H9 (cell line): ENCODE measurements around the gene GGT6. TPM values are rescaled to one million over a fixed set of nuclear protein-coding genes. Genes with fewer than 3 reads are reported as not detected.
A peak's percentile ranks its signal among the peaks of the same experiment; 100 is the strongest.

ENCODE experiments used
- DNase-seq: peaks from one replicate; pipeline ENCODE4 v3.0.0-alpha.2; 2017
- H2AFZ ChIP-seq: one replicate; pipeline ENCODE4 v1.6.1; 2013; ENCODE audit warnings: mild to moderate bottlenecking, low read length, control low read depth, moderate library complexity
- H2AK5ac ChIP-seq: 2 replicates; pipeline ENCODE4 v1.6.1; 2013; ENCODE audit warnings: low read length, control low read depth, mixed read lengths; ENCODE audit not compliant: insufficient read length
- H2BK120ac ChIP-seq: one replicate; pipeline ENCODE4 v1.6.1; 2013; ENCODE audit warnings: low read depth, mild to moderate bottlenecking, low read length, control low read depth, inconsistent platforms; ENCODE audit not compliant: poor library complexity, severe bottlenecking
- H2BK12ac ChIP-seq: 2 replicates; pipeline ENCODE4 v1.6.1; 2013; ENCODE audit warnings: low read length, control low read depth, mixed read lengths, low read depth; ENCODE audit not compliant: insufficient read length
- H2BK15ac ChIP-seq: 2 replicates; pipeline ENCODE4 v1.6.1; 2013; ENCODE audit warnings: low read depth, low read length, control low read depth
- H2BK20ac ChIP-seq: one replicate; pipeline ENCODE4 v1.6.1; 2013; ENCODE audit warnings: low read depth, mild to moderate bottlenecking, low read length, control low read depth, inconsistent platforms; ENCODE audit not compliant: poor library complexity, severe bottlenecking
- H2BK5ac ChIP-seq: 2 replicates; pipeline ENCODE4 v1.6.1; 2013; ENCODE audit warnings: low read length, control low read depth, mixed read lengths; ENCODE audit not compliant: insufficient read length
- H3K14ac ChIP-seq: 2 replicates; pipeline ENCODE4 v1.6.1; 2013; ENCODE audit warnings: low read length, control low read depth; ENCODE audit not compliant: insufficient read depth
- H3K18ac ChIP-seq: 2 replicates; pipeline ENCODE4 v1.6.1; 2013; ENCODE audit warnings: low read depth, mild to moderate bottlenecking, mixed read lengths, low read length, control low read depth; ENCODE audit not compliant: insufficient read length
- H3K23ac ChIP-seq: 2 replicates; pipeline ENCODE4 v1.6.1; 2013; ENCODE audit warnings: low read length, control low read depth, mixed read lengths, low read depth; ENCODE audit not compliant: insufficient read length
- H3K23me2 ChIP-seq: 2 replicates; pipeline ENCODE4 v1.6.1; 2013; ENCODE audit warnings: low read depth, mild to moderate bottlenecking, mixed read lengths, low read length, control low read depth; ENCODE audit not compliant: insufficient read length, poor library complexity, severe bottlenecking
- H3K27ac ChIP-seq: 2 replicates; pipeline ENCODE4 v1.5.1; 2013; ENCODE audit warnings: low read length, control low read depth, mixed read lengths, low read depth; ENCODE audit not compliant: insufficient read length
- H3K27me3 ChIP-seq: 2 replicates; pipeline ENCODE4 v1.6.1; 2013; ENCODE audit warnings: low read length, control low read depth, inconsistent platforms; ENCODE audit not compliant: insufficient read depth
- H3K4ac ChIP-seq: 2 replicates; pipeline ENCODE4 v1.6.1; 2013; ENCODE audit warnings: low read depth, mild to moderate bottlenecking, control low read depth, inconsistent platforms, low read length, moderate library complexity
- H3K4me1 ChIP-seq: 2 replicates; pipeline ENCODE4 v1.6.1; 2013; ENCODE audit warnings: low read length, control low read depth, inconsistent platforms; ENCODE audit not compliant: insufficient read depth
- H3K4me2 ChIP-seq: 2 replicates; pipeline ENCODE4 v1.6.1; 2013; ENCODE audit warnings: low read length, control low read depth, mixed read lengths; ENCODE audit not compliant: insufficient read length, insufficient read depth
- H3K56ac ChIP-seq: 2 replicates; pipeline ENCODE4 v1.6.1; 2013; ENCODE audit warnings: low read depth, mild to moderate bottlenecking, mixed read lengths, low read length, control low read depth; ENCODE audit not compliant: insufficient read length
- H3K79me1 ChIP-seq: 2 replicates; pipeline ENCODE4 v1.6.1; 2013; ENCODE audit warnings: low read depth, mild to moderate bottlenecking, moderate library complexity, low read length, control low read depth, inconsistent platforms; ENCODE audit not compliant: insufficient read depth, poor library complexity, severe bottlenecking
- H3K79me2 ChIP-seq: 2 replicates; pipeline ENCODE4 v1.6.1; 2013; ENCODE audit warnings: low read length, control low read depth, inconsistent platforms; ENCODE audit not compliant: insufficient read depth
- H3K9ac ChIP-seq: 2 replicates; pipeline ENCODE4 v1.6.1; 2013; ENCODE audit warnings: low read length, control low read depth, mixed read lengths; ENCODE audit not compliant: insufficient read length; ENCODE audit errors: extremely low read depth
- H3K9me3 ChIP-seq: one replicate; pipeline ENCODE4 v1.6.1; 2013; ENCODE audit warnings: low read depth, low read length, inconsistent platforms; ENCODE audit not compliant: control insufficient read depth
- H3T11ph ChIP-seq: one replicate; pipeline ENCODE4 v1.6.1; 2013; ENCODE audit warnings: mild to moderate bottlenecking, low read length, control low read depth, inconsistent platforms
- H4K20me1 ChIP-seq: one replicate; pipeline ENCODE4 v1.6.1; 2013; ENCODE audit not compliant: control insufficient read depth, insufficient read length, insufficient read depth
- H4K5ac ChIP-seq: 2 replicates; pipeline ENCODE4 v1.6.1; 2013; ENCODE audit warnings: low read depth, mild to moderate bottlenecking, mixed read lengths, low read length, control low read depth; ENCODE audit not compliant: insufficient read length
- H4K8ac ChIP-seq: replicated peaks from 2 replicates; pipeline ENCODE4 v1.6.1; 2013; ENCODE audit warnings: low read length, control low read depth, mixed read lengths, low read depth; ENCODE audit not compliant: insufficient read length
- H4K91ac ChIP-seq: 2 replicates; pipeline ENCODE4 v1.6.1; 2013; ENCODE audit warnings: low read depth, mild to moderate bottlenecking, moderate library complexity, mixed read lengths, low read length, control low read depth; ENCODE audit not compliant: insufficient read length
- H3K27ac Mint-ChIP-seq, 3 experiments: 2 replicates in 2 of 3; 3 replicates in 1 of 3; pipeline ENCODE4 v1.8.0; 2020 to 2021; ENCODE audit warnings: mixed read lengths in 3 of 3, mild to moderate bottlenecking in 1 of 3, moderate library complexity in 1 of 3
- H3K27me3 Mint-ChIP-seq: 2 replicates; pipeline ENCODE4 v1.8.0; 2021; ENCODE audit warnings: low read depth, mild to moderate bottlenecking, moderate library complexity, mixed read lengths
- H3K36me3 Mint-ChIP-seq, 3 experiments: 2 replicates in 2 of 3; 3 replicates in 1 of 3; pipeline ENCODE4 v1.8.0; 2020 to 2021; ENCODE audit warnings: low read depth in 3 of 3, mixed read lengths in 3 of 3; ENCODE audit not compliant: insufficient read depth in 1 of 3
- H3K4me1 Mint-ChIP-seq, 2 experiments: 2 replicates each; pipeline ENCODE4 v1.8.0; 2020; ENCODE audit warnings: mixed read lengths in 2 of 2
- H3K4me3 Mint-ChIP-seq, 2 experiments: 2 replicates in 1 of 2; 3 replicates in 1 of 2; pipeline ENCODE4 v1.8.0; 2020 to 2021; ENCODE audit warnings: mild to moderate bottlenecking in 2 of 2, mixed read lengths in 2 of 2, moderate library complexity in 1 of 2
- H3K9me3 Mint-ChIP-seq, 2 experiments: 2 replicates in 1 of 2; 3 replicates in 1 of 2; pipeline ENCODE4 v1.8.0; 2020; ENCODE audit warnings: mild to moderate bottlenecking in 2 of 2, mixed read lengths in 2 of 2, moderate library complexity in 1 of 2
- WGBS: extraction: QIAGEN DNeasy Blood & Tissue Kit; methylation state at CpG from one replicate; pipeline ENCODE4 v1.1.7; 2013; ENCODE audit warnings: missing lambda C conversion rate, low lambda C conversion rate, mixed read lengths; ENCODE audit not compliant: insufficient read length; ENCODE audit errors: extremely low coverage; 5-methylcytosine and 5-hydroxymethylcytosine counted together
- total RNA-seq: library from RNA; stranded (reverse); gene quantifications from 2 replicates; pipeline ENCODE4 v1.2.1, GENCODE V29; 2021
- TF ChIP-seq, protein P1 (sequence below): fragments of 200-600 bp; sonication (generic); conservative IDR thresholded peaks from 3 replicates; pipeline ENCODE4 v1.8.0; 2021; ENCODE audit warnings: antibody characterized with exemption, mild to moderate bottlenecking

The GGT6 gene
- total RNA-seq, 1 experiment from 2014 or later = 0.17 TPM

DNA sequence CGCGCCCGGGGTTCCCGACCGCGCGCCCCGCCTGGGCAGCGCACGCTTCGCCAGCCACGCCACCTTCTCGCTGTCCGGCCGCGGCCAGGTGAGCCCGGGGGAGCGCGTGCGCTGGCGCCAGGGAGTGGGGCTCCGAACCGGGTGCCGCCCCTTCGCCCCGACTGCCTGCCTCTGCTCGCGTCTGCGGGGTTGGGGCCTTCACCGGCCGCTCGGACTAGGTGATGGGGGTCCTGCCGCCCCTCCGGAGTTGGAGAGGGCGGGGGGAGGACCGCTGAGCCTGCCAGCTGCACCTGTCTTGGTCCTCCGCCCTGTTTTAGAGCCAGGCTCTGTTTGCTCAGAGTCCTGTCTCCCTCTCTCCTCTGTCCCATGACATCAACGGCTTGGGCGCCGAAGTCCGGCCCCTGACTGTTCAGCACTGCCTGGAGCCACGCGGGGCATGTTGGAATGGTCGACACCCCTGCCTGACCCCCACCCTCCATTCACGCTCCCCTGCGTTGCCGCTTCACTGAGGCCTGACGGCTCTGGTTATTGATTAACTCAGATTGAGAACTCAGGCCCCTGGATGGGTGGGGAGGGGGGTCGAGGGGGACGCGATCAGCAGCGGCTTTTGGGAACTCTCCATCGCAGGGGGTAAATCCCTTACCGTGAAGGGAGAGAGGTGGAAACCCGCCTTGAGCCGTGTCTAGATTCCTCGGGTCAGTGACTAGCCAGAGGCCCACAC, 24.7 kb upstream of the GGT6 start:
- H2BK20ac ChIP-seq = no peak overlapping the region
- TF ChIP-seq, protein P1, sequence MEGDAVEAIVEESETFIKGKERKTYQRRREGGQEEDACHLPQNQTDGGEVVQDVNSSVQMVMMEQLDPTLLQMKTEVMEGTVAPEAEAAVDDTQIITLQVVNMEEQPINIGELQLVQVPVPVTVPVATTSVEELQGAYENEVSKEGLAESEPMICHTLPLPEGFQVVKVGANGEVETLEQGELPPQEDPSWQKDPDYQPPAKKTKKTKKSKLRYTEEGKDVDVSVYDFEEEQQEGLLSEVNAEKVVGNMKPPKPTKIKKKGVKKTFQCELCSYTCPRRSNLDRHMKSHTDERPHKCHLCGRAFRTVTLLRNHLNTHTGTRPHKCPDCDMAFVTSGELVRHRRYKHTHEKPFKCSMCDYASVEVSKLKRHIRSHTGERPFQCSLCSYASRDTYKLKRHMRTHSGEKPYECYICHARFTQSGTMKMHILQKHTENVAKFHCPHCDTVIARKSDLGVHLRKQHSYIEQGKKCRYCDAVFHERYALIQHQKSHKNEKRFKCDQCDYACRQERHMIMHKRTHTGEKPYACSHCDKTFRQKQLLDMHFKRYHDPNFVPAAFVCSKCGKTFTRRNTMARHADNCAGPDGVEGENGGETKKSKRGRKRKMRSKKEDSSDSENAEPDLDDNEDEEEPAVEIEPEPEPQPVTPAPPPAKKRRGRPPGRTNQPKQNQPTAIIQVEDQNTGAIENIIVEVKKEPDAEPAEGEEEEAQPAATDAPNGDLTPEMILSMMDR = no peak
- H2AK5ac ChIP-seq = no peak overlapping the region
- no peak for DNase-seq
- H3K4ac ChIP-seq = no peak overlapping the region
- H3T11ph ChIP-seq = no peak overlapping the region
- H3K4me2 ChIP-seq = peak overlapping the region; percentile 77
- H4K5ac ChIP-seq = no peak overlapping the region
- H2BK120ac ChIP-seq = no peak overlapping the region
- peaks cover 72% of the 10 kb centered on the region for H3K27me3 Mint-ChIP-seq
- no peak overlapping the region for H2AFZ ChIP-seq
- WGBS = no CpG with 5 or more reads among the region's 57 CpGs
- no peaks in the 10 kb centered on the region; a peak in 1 of 7 replicates for H3K36me3 Mint-ChIP-seq
- H2BK12ac ChIP-seq = no peak overlapping the region
- H4K91ac ChIP-seq = no peak overlapping the region
- H2BK15ac ChIP-seq = no peak overlapping the region
- no peaks in the 10 kb centered on the region; the same call in 1 of the 2 replicates for H3K4me1 ChIP-seq
- no peaks in the 10 kb centered on the region for H3K9me3 ChIP-seq
- H3K27ac Mint-ChIP-seq = no peak overlapping the region
- no peaks in the 10 kb centered on the region for H3K79me2 ChIP-seq
- H3K23ac ChIP-seq = no peak overlapping the region
- H4K20me1 ChIP-seq = peaks cover 2% of the 10 kb centered on the region
- H2BK5ac ChIP-seq = no peak overlapping the region
- H3K4me1 Mint-ChIP-seq = peaks cover 21 to 41% of the 10 kb centered on the region in 2 experiments
- no peak overlapping the region for H3K9ac ChIP-seq
- no peaks in the 10 kb centered on the region for H3K79me1 ChIP-seq
- no peak overlapping the region for H3K27ac ChIP-seq
- peaks cover 10% of the 10 kb centered on the region for H3K23me2 ChIP-seq
- H3K4me3 Mint-ChIP-seq = peak overlapping the region; percentile 58 to 83
- H3K9me3 Mint-ChIP-seq = no peaks in the 10 kb centered on the region
- peaks cover 23% of the 10 kb centered on the region; the same call in 1 of the 2 replicates for H3K27me3 ChIP-seq
- H3K18ac ChIP-seq = no peak overlapping the region
- no peak overlapping the region for H4K8ac ChIP-seq
- no peak overlapping the region for H3K14ac ChIP-seq
- no peak overlapping the region for H3K56ac ChIP-seq
